HuH-7.5 (cell line): ENCODE results near the gene SERPINA9.

Experiments used
- DNase-seq: peaks from one replicate; pipeline ENCODE4 v3.0.0; 2011; ENCODE audit warnings: low spot score

Gene SERPINA9

DNA sequence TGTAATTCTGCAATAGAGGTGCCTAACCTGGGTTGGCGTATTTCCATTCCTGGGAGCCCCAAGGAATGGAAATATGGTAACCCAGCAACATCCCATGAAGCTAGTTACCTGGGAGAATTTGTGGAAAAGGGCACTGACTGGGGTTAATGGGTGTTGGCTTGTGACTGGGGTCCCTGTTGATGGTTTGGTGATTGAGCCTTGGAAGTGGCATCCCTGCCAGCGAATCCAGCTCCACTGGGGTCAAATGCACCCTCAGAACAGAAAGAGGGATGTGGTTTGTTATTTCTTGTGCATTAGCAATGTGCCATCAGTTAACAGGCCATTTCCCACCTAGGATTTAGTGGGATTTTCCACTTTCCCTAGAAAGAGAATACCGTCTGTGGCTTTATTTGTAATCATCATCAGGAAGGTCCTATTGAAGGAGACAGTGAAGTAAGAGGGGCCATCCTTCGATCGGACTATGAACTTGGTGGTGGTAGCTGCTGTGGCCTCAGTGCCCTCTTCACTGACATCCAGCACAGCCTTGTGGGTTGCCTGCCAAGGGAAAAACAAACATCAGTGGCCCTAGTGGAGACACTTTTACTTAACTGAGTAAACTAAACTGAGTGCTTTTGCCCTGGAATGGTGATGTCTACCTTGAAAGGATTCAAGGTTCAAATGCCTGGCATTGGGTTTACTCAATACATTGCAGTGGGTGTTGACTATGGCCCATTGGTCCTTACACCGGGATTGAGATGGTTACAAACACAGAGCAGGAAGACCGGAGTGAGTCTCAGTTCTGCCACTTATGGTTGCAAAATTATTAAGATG, 13.0 kb downstream of the SERPINA9 start:
- no peak for DNase-seq

DNA sequence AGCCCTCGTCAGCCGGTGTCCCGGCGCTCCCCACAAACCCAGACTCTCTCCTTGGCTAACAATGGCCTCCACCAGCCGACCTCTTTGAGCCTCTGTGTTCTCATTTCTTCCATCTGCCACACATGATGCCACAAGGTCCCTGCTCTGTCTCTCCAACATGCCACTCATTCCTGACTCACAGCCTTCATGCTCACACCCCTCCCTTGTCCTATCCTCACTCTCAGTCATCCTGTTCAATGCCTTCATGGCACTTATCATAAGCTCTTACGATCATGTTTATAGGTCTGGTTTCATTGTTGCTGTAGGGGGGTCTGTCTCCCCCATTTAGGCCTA, 13.8 kb downstream of the SERPINA9 start:
- no peak for DNase-seq

DNA sequence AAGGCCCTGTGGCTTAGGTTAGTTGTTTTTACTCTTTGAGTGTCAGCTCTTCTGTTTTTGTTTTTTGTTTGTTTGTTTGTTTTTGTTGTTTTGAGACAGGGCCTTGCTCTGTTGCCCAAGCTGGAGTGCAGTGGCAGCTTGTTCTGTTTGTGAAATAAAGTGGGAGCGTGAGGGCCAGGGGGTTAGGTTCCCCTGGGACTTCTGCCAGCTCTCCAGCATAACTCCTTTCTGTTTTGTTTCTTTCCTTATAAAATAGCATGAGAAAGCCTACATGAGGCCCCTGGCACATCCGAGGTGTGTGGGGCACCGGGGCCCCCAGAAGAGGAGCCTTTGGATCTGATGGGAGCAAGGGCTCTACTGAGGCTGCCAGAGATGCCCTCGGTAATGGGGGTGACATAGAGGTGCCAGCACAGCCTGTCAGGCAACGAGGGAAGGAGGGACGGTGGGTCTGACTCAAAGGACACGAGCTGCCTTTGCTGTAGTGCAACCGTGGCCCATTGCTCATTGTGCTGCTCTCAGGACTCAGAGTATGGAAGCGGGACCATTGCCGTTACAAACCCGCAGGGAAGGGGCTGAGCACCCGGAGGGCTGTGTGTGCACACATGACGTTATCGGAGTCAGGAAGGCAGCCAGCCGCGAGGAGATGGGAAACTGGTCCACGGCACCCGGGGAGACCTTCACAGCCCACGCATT, 14.3 kb downstream of the SERPINA9 start:
- no peak for DNase-seq

DNA sequence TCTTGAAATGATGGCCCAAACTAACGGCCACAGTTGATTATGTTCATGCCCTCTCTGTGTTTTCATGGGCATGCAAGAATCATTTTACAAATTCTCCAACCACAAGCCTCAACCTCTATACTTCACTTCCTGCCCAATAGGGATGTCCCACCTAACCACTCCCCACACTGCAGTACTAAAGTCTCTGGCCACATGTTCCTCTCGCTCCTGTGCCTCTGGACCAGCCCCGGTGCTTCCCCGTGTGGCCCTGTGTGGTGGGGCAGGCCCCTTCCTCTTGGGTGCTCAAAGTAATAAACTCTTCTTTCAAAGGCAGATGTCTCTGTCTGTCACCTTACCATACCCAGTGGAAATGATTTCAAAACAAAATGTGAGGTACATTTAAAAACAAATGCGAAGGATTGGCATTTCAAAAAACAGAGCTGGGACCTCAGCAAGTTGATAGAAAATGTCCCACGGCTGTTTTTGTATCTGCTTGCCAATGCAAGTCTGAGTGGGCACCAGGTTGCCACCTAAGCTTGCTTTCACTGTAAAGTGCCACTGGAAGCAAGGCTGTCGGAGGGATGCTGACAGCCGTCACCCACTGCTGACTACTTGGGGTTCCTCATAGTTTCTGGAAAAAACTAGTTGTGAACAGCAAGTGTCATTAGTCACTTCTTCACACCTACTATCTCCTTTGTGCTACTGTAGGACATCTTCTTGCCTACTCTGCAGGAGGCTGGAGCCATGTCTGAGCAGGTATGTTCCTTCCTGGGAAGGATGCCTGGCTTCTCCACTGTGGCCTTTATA, 15.2 kb downstream of the SERPINA9 start:
- no peak for DNase-seq

DNA sequence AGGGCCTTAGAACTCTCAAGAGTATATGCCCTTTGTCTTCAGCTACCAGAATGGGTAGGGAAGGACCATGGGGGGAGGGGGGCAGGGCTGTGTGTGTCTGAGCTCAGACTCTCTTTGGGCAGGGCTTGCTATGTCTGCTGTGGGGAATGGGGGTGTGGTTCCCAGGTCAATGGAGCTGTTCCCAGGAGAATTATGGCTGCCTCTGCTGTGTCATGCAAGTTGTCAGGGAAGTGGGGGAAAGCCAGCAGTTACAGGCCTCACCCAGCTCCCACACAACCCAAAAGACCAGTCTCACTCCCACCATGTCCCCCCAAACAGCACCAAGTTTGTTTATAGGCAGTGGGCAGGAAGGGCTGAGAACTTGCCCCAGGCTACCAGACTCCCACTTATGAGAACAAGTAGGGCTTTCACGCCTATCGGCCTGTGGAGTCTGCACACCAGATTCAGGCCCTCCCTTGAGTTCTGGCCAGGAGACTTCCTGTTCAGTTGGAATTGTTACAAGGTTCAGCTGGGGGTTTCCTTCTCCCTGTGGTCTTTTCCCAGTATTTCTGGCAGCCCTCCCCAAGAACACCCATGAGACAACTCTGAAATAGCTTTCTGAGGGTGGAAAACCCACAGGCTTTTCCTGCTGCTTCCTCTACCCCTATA, 17.3 kb downstream of the SERPINA9 start:
- DNase-seq, result no peak

DNA sequence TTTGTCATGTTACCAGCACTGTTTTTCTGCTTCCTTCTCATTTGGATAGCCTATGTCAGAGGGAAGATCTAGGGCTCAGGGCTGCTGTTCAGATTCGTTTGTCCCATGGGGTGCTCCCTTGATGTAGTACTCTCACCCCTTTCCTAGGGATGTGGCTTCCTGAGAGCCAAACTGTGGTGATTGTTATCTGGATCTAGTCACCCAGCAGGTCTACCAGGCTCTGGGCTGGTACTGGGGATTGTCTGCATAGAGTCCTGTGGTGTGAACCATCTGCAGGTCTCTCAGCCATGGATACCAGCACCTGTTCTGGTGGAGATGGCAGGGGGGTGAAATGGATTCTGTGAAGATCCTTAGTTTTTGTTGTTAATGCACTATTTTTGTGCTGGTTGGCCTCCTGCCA, 17.9 kb downstream of the SERPINA9 start:
- DNase-seq, result no peak

GRCh38 chr14:94455928-94456327, 20.1 kb downstream of the SERPINA9 start:
- no peak for DNase-seq

DNA sequence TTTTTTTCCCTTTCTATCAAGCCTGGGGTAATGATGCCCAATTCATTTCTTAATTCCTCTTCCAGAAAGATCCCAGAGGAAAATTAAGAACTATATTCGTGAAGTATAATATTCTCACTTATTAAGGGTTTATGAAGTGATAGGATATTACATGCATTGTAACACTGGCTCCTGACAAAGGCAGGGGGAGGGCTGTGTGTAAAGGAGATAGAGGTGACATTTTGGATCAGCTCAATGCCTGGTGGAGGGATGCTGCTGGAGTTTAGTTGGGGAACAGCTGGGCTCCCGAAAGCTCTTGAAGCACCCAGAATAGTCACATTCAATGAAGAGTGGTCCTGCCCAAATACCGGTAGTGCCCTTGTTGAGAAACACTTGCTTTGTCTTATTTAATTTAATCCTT, 24.2 kb downstream of the SERPINA9 start:
- DNase-seq, result no peak

DNA sequence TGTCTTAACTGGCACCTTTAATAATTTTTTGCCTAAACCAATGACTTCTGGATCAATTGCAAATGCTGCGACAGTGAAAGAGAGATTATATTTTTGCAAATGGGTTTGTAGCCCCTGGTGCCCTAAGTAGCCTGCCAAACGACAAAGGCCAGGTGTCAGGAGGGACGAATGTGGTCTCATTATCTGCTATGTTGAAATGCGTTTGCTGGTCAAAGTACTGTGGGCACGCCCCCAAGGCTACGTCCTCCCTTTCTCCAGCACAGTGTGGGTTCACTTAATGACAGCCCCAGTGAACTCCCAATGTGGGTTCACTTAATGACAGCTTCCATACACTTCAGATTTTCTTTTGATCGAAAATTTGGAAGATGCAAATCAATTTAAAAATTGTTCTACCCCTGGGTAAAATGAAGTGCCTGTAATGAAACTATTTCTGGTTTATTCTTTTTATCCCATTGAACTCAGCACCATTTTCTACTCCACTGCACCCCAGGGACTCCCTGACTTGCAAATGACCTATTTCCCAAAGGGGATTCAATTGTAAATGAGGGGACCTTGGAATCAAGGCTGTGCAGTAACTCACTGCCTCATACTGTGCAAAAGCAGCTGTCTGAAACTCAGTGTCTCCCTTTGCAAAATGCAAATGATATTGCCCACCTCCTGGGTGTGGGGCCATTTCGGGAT, 24.8 kb downstream of the SERPINA9 start:
- DNase-seq, result no peak

DNA sequence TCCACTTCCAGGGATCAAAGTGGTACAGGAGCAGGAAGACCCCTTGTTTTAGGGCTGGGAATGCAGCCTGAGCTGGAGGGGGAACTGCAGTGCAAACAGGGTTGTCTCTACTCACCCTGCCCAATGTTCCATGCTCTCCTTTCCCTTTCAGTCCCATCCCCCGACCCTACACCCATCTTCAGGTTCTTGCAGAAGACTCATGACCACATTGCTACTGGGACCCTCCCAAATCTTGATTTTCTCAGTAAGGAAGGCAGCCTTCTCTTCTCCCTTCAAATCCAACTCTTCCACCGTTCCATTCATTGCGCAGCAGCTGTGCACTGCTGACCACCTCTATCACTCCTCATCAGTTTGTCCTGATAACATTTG, 25.3 kb downstream of the SERPINA9 start:
- no peak for DNase-seq

- no peak for DNase-seq
Measured at GRCh38 chr14:94449930-94450329, 26.1 kb downstream of the SERPINA9 start.

GRCh38 chr14:94448071-94448808, 27.8 kb downstream of the SERPINA9 start:
- no peak for DNase-seq

GRCh38 chr14:94447206-94447605, 28.8 kb downstream of the SERPINA9 start:
- no peak for DNase-seq

- DNase-seq, result no peak
Measured at GRCh38 chr14:94446126-94446525, 29.9 kb downstream of the SERPINA9 start.

DNA sequence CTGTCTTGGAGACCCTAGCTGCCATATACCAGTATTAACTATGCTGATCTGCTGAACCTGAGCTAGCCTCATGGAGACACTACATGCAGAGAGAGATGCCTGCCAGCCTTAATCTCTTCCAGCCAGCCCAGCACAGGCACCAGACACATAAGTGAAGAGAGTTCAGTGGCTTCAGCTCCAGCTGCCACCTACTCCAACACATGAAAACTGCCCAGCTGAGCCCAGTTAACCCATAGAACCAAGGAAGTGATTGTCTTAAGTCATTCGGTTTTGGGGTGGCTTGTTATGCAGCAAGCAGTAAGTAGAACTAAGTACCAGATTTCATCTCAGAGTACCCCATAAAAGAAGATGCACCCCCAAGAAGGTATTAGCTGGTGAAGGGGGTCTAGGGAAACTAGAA, 31.0 kb downstream of the SERPINA9 start:
- DNase-seq, result no peak

DNA sequence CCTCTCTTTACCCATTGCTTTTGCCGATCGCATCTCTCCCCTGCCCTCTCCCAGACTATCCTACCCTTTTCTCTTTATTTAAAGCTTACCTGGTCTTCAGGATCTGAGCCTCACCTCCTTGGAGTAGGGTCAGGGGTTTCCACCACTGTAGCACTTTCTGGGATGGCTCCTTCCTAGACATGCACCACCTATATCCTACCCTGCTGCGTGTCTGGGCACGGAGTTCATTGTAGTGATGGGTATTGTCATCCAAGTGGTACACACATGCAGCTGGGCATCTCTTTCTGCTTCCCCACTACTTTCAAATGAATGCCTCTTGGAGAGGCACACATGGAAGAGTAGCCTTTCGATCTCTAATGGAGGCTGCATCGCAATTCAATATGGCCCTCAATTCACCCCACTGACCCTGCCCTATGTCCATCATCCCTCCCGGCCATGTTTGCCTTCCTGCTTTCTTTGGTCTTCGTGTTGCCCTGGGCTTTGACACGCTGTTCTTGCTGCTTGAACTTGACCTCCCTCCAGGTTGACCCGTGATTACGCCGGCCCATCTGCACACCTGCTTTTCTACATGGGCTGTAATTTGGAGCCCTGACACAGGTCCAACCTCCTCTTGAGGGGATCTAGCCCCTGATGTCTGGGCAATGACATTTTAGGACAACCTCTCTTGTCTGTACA, 34.3 kb downstream of the SERPINA9 start:
- no peak for DNase-seq

GRCh38 chr14:94441130-94441529, 34.9 kb downstream of the SERPINA9 start:
- no peak for DNase-seq

- no peak for DNase-seq
Measured at GRCh38 chr14:94439453-94440057, 36.4 kb downstream of the SERPINA9 start.

DNA sequence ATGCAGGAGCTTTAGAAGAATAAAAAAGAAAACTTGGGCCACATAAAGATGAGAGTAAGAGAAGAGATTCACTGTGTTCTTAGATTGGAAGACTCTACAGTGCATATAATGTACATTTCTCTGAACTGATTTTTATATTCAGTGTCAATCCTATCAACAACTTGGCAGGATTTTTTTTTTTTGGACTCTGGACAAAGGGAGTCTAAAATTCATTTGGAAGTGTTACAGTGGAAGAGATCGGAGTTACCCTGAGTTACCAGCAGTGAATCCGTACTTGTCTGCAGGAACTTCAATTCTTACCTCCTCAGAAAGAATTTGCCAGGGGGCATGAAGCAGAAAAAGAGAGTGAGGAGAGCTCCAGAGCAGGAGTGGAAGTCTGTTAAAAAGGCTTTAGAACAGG, 47.4 kb downstream of the SERPINA9 start:
- DNase-seq, result no peak

GRCh38 chr14:94427016-94427613, 48.9 kb downstream of the SERPINA9 start:
- DNase-seq, result no peak
